GM19239 (cell line): ENCODE measurements around the gene HOXA7.

Experiments used
- DNase-seq: peaks from one replicate; pipeline ENCODE4 v3.0.0; 2011; ENCODE audit warnings: low spot score; ENCODE audit not compliant: insufficient read length
- FAIRE-seq: peaks from 2 replicates; lab custom pipeline; 2011; peaks lifted over from hg19 to GRCh38; lab: Jason Lieb, UNC

Gene HOXA7

DNA sequence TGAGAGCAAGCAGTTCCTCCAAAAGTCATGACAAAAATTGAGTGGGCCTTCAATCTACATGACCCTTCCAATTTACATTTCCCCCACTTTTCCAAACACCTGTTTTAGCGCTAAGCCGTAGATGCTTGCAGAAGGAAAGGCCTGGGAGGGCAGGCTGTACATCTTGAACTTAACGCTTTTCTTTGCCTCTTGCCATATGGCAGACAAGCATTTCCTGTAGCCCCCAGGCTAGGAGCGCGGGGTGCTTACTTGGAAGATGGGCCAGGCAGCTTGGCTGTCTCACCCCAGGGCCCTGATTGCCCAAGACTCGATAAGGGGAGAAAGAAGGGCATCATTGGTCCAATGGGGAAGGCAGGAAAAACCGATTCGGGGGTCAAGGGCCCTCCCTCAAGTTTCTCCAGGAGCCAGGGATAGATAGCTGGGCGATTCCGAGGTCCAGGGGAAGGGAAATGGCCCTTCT, 15.9 kb upstream of the HOXA7 start:
- no peak for FAIRE-seq
- DNase-seq: no peak

DNA sequence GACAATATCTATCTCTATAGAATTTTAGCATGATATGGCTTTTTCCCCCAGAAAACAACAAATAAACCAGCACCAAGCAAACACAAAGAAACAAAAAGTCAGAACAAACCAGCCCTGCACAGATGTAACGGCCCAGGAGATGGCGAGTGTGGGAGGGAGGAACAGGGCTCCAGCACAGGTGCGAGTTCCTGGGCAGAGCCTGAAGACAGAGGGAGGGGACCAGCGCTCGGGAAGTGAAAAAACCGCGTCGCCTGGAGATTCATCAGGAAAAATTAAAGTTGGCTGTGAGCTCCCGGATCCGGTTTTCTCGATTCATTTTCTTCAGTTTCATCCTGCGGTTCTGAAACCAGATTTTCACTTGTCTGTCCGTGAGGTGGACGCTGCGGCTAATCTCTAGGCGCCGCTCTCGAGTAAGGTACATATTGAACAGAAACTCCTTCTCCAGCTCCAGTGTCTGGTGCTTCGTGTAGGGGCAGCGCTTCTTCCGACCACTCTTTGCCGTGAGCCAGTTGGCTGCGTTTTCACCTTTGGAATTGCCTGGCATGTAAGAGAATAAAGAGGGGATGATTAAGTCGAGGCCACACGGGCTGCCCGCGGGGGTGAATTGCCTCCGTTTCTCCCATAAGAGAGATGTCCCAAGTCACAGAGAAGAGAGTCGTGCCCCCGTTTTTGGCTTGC, 15.3 kb upstream of the HOXA7 start:
- DNase-seq (no peak), FAIRE-seq (peak; percentile 40)

DNA sequence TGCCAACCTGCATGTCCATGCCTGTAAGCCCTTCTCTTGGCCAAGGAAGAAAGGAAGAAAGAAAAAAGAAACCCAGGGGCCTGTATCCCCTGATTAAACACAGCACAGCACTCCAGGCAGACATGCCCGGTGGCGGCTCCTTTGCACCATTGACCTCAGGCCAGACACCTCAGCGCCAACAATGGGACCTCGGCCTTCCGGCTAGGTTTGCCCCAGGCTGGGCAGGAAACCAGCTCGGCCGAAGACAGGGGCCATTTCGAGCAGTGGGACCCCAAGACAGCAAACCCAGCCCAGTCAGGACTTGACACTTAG, 14.8 kb upstream of the HOXA7 start:
- FAIRE-seq (no peak), DNase-seq (no peak)

DNA sequence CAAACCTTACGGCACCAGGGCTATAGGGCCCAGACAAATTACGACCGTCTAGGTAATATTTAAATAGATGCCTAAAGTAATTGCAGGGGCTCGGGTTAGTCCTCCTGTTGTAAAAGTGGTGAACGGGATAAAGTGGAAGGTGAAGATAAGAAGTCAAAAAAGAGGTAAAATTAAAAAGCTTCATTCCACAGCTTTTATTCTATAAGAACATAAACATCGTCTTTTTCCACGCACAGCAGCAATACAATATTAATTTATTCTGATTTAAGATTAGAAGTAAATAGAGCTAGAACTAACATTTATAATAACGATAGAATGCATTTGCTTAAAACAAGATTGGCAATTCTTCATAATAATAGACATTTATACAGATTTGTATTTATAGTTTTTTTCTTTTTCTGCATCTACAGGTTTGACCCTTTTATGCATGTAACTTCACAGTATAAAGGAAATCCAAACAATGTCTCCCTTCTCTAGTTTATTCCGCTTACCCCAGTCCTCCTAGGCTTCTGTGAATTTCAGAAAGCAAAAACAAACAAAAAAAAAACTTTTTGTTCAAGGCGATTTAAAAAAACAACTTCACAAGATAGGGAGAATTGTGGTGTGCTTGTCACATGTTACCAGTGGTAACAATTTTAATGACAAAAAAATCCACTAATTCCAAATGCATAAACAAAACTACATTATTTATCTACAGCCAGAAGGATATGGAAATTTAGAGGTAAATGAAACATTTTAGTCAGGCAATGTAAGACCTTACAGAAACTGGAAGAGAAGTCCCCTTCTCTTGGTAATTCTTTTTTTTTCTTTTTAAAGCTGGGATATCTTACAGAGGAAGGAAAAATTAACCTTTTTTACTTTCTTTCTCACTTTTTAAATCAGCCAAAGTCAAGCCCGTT, 14.2 kb upstream of the HOXA7 start:
- FAIRE-seq (no peak), DNase-seq (no peak)

DNA sequence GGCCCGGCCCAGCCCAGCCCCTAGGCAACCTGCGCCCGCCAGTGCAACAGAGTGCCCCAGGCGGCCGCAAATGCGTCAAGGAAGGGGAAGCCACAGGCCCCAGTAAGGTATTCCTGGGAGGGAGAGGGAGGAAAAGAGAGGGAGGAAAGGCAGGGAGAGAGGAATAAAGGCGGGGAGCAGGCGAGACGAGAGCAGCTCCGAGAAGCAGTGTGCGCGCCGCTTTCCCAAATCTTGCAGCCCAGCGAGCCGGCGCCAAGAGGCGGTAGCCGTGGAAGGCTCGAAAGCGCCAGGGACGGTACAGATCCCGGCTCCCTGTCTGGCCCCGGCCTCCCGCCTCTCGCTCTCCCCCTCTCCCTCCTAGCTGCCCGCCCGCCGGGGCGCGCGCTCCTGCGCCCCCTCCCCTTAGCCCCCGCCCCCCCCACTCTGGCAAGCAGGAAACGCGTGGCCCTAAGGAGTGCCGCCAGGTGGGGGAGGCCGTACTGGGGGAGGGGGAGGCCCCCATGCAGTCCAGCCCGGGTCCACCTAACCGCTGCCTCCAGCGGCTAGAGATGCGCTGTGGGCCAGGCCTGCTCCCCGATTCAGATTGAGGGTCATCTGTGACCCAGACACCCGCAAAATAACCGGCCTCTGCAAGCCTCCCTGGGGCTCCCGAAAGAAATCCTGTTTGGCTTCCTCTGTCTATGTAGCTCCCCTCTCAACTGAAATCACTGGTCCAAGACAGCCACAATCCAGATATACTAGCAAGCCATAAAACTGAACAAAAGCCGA, 13.4 kb upstream of the HOXA7 start:
- no peak for FAIRE-seq
- no peak for DNase-seq

DNA sequence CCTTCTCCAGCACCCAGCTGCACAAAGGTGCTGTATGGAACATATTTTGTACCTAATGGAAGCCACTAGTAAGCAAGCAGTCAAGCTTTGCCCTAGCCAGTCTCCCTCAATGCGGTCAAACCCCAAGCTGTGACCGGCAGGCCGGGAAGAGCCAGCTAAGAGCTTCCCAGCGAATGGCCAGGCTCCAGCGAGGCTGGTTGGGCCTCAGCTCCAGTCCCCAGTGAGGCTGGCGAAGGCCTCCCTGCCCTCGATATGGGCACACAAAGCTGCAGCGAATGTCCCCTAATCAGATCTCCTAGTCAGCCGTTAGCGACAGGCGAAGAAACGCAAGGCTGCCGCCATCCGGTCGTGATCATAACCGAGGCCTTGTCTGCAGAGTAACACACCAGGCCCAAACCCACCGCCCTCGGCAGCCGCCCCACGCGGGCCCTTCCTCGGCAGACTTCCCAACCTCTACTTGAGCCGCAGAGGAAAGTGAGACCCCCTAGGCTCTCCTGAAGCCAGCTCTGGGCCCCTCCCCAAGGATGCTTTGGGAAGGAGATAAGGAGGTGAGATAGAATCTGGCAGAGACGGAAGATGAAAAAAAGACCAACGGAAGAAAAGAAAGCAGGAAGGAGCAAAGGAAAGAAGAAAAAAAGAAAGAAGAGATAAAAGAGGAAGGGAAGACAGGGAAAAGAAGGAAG, 11.9 kb upstream of the HOXA7 start:
- FAIRE-seq (no peak), DNase-seq (no peak)

DNA sequence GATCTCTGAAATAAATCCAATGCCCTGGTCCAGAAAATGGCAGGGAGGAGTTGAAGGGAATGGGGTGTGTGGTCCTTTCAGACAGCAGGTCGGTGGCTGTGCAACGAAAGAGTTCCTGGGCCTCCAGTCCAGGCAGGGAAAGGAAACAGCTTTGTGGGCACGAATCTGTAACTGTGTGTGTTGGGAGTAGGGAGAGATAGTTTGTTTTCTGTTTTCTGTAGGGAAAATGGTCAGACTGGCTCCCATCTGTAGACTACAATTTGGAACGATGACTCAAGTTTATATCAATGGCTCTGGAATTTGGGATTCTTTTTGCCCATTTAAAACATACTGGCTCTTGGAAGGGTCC, 11.4 kb upstream of the HOXA7 start:
- FAIRE-seq: no peak
- no peak for DNase-seq

DNA sequence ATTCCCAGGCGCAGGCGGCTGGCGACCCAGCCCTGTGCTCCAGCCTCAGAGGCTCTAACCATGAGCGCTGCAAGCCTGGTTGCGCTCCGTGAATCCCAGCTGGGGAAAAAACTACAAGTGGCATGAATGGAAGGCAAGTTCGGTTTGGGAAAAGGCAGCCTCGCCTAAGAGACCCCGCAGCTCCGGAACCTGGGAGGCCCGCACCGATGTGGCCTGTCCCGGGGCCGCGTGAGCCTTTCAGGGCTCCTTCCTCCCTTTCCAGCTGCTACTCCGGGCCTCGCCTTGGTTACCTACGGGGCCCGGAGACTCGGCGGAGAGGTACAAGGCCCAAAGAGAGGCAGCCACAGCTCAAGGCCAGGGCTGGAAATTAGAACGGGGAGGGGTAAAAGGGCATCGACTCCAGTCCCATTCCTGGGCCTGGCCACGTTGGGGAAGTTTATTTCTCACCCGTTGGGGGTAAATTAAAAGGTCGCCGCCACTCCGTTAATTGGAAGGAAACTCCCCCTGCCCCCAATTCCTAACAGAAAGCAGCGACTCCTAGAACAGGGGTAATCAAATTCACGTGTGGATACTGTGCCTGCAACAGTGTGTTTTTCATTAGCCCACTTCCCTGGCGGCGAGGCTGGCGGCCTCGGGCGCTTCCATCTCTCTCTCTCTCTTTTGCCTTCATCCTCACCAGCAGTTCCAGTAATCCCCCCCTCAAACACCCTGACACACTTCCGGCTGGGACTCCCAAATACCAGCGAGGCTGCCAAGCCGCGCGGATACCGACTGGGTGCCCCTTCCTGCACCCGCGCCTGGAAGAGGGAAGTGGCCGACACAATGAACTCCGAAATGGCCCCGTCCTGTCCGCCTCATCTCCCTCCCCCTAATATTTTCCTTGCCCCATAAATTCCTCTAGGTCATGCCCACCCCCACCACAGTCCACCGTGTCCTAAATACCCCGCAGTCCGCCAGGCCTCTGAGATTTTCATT, 10.3 kb upstream of the HOXA7 start:
- FAIRE-seq (no peak), DNase-seq (no peak)

DNA sequence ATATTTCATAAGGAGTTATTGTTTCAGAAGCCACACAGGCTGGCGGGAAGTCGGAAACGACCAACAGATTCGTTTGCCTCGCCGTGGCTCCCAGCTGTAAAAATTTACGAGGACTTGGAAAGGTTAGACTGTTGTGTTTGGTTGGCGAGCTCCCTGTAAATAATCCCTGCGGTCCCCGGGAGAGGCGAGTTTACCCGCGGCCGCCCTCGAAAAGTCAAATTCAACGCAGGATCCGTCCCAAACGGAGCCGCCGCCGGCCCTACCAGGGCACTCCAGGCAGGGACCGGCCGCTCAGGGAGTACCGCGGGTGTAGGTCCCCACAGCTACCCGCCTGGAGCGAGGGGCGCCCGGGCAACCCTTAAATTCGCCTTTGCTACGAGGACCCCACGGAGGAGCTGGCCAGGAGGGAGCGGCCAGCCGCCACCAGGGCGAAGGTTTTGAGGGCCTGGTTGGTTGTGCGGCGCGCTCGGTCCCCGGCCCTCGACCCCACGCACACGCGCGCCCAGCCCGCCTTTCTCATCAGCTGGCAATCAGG, 9.6 kb upstream of the HOXA7 start:
- no peak for DNase-seq
- FAIRE-seq: no peak

DNA sequence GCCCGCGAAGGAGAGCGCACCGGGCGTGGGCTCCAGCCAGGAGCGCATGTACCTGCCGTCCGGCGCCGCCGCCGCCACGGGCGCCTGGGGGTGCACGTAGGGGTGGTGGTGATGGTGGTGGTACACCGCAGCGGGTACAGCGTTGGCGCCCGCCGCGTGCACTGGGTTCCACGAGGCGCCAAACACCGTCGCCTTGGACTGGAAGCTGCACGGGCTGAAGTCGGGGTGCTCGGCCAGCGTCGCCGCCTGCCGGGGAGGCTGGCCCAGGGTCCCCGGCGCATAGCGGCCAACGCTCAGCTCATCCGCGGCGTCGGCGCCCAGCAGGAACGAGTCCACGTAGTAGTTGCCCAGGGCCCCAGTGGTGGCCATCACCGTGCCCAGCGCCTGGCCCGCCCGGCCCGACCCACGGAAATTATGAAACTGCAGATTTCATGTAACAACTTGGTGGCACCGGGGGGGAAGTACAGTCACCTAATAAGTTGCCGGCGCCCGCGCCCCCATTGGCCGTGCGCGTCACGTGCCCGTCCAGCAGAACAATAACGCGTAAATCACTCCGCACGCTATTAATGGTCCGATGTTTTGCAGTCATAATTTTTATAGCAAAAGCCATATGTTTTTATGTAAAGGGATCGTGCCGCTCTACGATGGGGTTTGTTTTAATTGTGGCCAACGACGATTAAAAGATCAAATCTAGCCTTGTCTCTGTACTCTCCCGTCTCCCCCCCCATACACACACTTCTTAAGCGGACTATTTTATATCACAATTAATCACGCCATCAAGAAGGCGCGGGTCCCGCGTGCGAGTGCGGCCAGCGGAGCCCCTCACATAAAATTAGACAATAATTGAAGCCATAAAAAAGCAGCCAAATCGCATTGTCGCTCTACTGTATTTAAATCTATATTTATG, 8.9 kb upstream of the HOXA7 start, which contains the start of gene HOXA9:
HOXA9 (minus strand) TSS at position 449 of the 907 bp plus-strand sequence; CDS start at position 369, 80 bp downstream.
- DNase-seq (no peak), FAIRE-seq (no peak)

DNA sequence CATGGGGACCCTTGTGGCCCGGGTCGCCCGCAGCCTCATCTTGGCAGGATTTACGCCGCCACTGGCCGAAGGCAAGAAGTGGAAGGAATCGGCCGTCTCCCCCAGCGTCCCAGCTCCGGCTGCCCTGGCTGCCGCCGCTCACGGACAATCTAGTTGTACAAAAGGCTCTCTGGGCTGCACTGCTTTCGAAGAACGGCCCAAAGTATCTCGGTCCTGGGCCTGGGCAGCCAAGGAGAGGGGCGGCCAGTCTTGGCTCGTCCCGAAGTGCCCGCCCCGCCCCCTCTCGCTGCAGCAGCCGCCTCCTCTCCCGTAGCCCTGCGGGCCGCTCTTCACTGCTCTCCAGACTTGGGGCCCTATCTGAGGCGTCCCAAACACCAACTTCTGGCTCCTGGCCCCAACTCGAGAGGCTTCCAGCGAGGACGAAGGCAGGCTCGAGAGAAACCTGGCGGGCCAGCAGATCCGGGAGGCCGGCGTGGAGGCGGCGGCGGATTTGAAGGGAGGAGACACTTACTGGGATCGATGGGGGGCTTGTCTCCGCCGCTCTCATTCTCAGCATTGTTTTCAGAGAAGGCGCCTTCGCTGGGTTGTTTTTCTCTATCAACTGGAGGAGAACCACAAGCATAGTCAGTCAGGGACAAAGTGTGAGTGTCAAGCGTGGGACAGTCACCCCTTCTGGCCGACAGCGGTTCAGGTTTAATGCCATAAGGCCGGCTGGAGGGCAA, 8.1 kb upstream of the HOXA7 start:
- FAIRE-seq: no peak
- no peak for DNase-seq

DNA sequence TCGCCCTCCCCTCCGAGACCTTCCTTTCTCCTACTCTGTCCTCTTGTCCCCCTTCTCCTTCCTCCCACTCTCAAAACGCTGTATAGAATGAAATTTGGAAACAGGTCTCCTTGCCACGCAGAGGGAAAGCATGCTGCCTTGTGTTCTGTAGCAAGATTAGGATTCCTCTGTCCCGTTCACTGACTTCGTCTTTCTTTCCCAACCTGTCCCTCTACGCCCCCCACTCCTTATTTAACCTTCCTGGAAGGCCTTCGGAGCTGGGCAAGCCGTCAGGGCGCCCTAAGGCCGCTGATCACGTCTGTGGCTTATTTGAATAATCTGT, 7.5 kb upstream of the HOXA7 start:
- no peak for FAIRE-seq

DNA sequence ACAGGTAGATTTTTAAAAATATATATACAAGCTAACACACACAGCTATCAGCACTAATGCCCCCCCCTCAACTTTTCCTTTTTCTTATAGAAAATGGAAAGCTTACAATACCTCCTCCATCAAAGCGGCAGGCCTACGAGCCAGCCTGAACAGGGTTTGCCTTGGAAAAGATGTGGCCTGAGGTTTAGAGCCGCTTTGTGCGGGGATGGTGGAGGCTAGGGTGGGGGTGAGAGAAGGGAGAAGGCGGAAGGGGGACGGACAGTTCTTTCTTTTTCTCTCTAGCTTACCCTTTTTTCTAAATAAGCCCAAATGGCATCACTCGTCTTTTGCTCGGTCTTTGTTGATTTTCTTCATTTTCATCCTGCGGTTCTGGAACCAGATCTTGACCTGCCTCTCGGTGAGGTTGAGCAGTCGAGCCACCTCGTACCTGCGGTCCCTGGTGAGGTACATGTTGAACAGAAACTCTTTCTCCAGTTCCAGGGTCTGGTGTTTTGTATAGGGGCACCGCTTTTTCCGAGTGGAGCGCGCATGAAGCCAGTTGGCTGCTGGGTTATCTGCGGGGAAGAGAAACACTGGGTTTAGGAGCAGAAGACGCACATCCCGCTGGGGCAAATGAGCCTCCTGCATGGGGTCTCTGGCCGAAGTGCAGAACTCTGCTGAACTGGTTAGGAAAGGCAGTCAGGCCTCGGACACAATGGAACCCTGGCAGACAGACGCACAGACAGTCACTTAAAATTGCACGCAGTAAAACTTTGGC, 7.0 kb upstream of the HOXA7 start:
- DNase-seq: no peak
- FAIRE-seq: no peak

More for the DNA sequence above, 7.5 kb upstream of the HOXA7 start:
- no peak for DNase-seq

DNA sequence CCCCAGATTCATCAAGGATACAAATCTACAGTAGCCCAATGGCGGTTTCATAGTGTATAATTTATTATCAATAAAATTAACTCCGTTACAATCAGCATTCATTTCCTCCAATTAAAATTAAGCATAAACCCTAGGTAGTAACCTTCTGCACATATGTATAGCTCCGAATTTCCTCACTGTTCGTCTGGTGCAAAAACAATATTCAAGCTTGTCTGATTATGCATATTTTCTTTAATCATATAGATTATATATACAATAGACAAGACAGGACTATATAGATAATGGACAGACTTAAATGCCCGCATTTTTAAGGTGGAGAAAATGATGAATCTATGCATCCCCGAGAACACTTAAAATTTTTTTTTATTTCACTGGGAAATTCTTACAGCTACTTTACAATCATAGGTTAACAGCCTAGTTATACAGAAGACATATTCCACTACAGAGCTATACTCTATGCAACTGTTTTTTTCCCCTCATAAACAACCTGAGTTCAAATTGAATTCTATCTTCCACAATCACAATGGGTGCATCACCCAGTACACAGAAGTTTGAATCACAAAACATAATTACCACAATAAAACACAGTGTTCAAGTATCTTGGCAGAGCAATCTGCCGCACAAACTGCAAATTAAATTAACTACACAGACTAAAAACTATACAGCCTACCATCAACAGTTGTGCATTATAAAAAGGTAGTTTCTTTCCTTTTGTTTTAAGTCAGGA, 6.2 kb upstream of the HOXA7 start:
- FAIRE-seq (no peak), DNase-seq (no peak)

DNA sequence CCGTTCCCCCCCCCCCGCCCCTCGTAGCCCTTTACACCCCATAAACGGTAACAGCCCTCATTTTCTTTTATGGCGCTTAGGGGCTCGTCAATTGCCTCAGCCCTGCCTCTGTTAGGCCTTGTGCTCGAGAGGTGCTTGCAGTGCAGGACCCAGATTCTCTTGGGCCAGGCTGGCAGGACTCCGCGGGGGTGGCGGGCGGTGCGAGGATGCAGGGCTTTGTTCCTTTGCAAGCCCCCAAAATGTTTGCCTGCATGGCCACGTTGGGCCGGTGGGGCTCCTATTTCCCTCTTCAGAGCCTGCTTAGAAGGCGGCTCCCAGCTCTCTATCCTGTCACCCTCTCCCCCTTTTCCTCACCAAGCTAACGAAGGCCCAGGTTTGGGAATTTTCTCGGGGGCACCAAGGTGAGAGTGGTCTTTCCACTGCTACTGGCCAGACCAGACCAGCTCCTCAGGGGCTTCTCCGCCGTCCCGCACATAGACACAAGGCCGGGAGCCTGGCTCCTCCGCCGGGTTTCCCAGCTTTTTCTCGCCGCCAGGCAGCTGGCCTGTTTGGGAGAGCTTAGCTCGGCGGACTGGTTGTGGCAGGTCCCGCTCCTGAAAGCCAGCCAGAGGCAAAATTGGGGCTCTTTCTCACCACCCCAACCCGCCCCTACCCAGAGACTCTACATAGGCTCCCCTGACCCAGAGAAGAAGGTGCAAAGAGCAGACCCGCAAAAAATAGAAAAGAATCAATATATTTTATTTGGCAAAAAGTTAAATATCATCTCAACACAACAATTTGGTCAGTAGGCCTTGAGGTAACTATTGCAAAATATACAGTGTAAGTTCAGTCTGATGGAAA, 5.5 kb upstream of the HOXA7 start:
- FAIRE-seq: no peak
- no peak for DNase-seq
